Activated T-cell treated with anti-CD3 and anti-CD28 coated beads for 24 hours (primary cell): ENCODE results near the gene RAB27A.
"Not testable (repeated sequence)": the region's sequence is repeated elsewhere in the genome, so short reads cannot be mapped to it uniquely, and the experiment has no call there.

Experiments used
- DNase-seq: peaks from one replicate; pipeline ENCODE4 v3.0.0-alpha.2; 2020; ENCODE audit warnings: low read depth

Gene RAB27A

GRCh38 chr15:55250392-55250791 lies 39.2 kb downstream of the RAB27A start:
- DNase-seq = no peak

GRCh38 chr15:55249885-55250284 lies 39.7 kb downstream of the RAB27A start:
- DNase-seq = not testable (repeated sequence)

- no peak for DNase-seq
Observed at GRCh38 chr15:55248895-55249294, 40.7 kb downstream of the RAB27A start.

- no peak for DNase-seq
Observed at GRCh38 chr15:55247766-55248427, 41.7 kb downstream of the RAB27A start.

- DNase-seq = no peak
Observed at GRCh38 chr15:55247311-55247710, 42.3 kb downstream of the RAB27A start.

GRCh38 chr15:55246567-55246966 lies 43.0 kb downstream of the RAB27A start:
- no peak for DNase-seq

GRCh38 chr15:55245059-55245458 lies 44.6 kb downstream of the RAB27A start:
- DNase-seq = no peak

GRCh38 chr15:55241891-55242290 lies 47.7 kb downstream of the RAB27A start:
- no peak for DNase-seq

- no peak for DNase-seq
Observed at GRCh38 chr15:55241186-55241585, 48.4 kb downstream of the RAB27A start.

GRCh38 chr15:55240125-55240760 lies 49.4 kb downstream of the RAB27A start:
- DNase-seq = no peak

- no peak for DNase-seq
Observed at GRCh38 chr15:55239440-55240124, 50.0 kb downstream of the RAB27A start.

GRCh38 chr15:55238877-55239276 lies 50.7 kb downstream of the RAB27A start:
- DNase-seq = no peak

- DNase-seq = no peak
Observed at GRCh38 chr15:55237219-55238130, 52.1 kb downstream of the RAB27A start.

GRCh38 chr15:55235546-55236036 lies 54.0 kb downstream of the RAB27A start:
- DNase-seq = no peak

- no peak for DNase-seq
Observed at GRCh38 chr15:55234800-55235104, 54.9 kb downstream of the RAB27A start.

GRCh38 chr15:55234104-55234799 lies 55.4 kb downstream of the RAB27A start:
- no peak for DNase-seq

- no peak for DNase-seq
Observed at GRCh38 chr15:55231455-55231854, 58.2 kb downstream of the RAB27A start.

- no peak for DNase-seq
Observed at GRCh38 chr15:55230953-55231352, 58.7 kb downstream of the RAB27A start.

GRCh38 chr15:55230051-55230670 lies 59.5 kb downstream of the RAB27A start:
- no peak for DNase-seq

GRCh38 chr15:55226127-55226526 lies 63.5 kb downstream of the RAB27A start:
- no peak for DNase-seq

- DNase-seq = no peak
Observed at GRCh38 chr15:55224892-55225291, 64.7 kb downstream of the RAB27A start.
